ENCODE results near the gene UVSSA.

The UVSSA gene

GRCh38 chr4:1346781-1347409 lies at the start of gene UVSSA:
TSS of gene UVSSA (plus strand) at chr4:1347208. CDS start at chr4:1348092, 884 bp downstream.
- peak; percentile 100 for DNase-seq (ENCODE audit: low read depth in 2 of 2)

- DNase-seq (ENCODE audit: low read depth in 2 of 2): no peak
Measured at GRCh38 chr4:1297456-1298325, 49.3 kb upstream of the UVSSA start.

GRCh38 chr4:1298461-1298860 lies 48.5 kb upstream of the UVSSA start:
- no peak for DNase-seq (ENCODE audit: low read depth in 2 of 2)

GRCh38 chr4:1299301-1299860 lies 47.6 kb upstream of the UVSSA start:
- DNase-seq (ENCODE audit: low read depth in 2 of 2): no peak

GRCh38 chr4:1300466-1301455 lies 46.2 kb upstream of the UVSSA start:
- DNase-seq (ENCODE audit: low read depth in 2 of 2): peak in 1 of 2 donors; percentile 17

DNA sequence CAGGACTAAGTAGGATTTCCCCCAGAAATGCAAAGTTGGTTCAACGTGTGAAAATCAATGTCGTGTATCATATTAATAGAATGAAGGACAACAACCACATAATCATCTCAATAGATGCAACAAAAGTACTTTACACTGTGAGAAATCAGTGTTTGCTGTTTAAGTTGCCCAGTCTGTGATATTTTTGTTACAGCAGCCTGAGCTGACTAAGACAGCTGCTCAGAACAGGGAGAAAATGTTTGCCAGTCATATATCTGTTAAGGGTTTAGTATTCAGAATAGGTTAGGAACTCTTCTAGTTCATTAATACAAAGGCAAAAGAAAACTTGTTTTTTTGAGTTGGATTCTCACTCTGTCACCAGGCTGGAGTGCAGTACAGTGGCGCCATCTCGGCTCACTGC lies 44.8 kb upstream of the UVSSA start:
- DNase-seq (ENCODE audit: low read depth in 2 of 2): no peak

DNA sequence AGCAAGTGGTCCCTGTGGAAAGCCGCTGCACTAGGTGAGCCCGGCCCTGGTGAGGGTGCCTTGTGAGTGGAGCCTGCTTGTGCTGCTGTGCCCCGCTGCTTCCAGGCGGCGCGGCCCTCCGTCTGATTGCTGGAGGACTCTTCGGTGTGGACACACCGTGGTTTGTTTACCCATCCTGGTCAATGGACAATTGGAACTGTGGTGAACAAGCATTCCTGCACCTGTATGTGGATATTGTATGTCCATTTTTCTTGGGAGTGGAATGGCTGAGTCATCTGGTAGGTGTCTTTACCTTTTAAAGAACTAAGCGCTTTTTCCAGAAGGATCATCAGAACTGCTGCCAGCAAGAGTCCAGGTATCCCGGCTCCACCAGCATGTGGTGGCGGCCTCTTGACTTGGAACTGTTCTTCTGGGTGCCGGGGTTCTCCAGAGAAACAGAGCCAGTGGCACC lies 41.7 kb upstream of the UVSSA start:
- DNase-seq (ENCODE audit: low read depth in 2 of 2): no peak

GRCh38 chr4:1305781-1306455 lies 41.1 kb upstream of the UVSSA start:
- peak in 1 of 2 donors; percentile 29 for DNase-seq (ENCODE audit: low read depth in 2 of 2)

DNA sequence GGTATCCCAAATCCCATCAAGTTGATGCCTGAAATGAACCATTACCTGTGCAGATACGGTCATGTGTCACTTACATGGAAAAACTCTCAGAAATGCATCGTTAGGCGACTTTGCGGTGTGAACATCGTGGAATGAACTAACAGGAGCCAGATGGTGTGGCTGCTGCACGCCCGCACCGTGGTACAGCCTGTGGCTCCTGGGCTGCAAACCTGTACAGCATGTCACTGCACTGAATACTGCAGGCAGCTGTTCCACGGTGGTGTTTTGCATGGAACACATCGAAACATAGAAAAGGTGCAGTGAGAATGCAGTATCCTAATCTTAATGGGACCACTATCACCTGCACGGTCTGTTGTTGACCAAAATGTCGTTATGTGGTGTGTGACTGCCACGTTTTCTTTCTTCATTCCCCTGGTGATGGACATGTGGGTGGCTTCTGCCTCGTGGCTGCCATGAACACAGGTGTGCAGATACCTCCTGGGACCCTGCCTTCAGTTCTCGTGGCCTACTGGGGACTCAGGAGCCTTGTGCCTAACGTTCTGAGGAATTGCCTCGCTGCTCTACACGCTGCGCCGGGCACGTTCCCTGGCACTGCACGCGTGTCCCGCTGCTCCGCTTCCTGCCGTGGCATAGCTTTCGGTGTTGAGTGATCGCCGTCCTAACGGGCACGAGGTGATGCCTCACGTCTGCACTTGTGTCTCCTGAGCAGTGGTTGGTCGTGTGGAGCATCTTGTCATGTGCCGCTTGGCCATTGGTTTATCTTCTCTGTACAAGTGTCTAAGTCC lies 38.9 kb upstream of the UVSSA start:
- no peak for DNase-seq (ENCODE audit: low read depth in 2 of 2)

DNA sequence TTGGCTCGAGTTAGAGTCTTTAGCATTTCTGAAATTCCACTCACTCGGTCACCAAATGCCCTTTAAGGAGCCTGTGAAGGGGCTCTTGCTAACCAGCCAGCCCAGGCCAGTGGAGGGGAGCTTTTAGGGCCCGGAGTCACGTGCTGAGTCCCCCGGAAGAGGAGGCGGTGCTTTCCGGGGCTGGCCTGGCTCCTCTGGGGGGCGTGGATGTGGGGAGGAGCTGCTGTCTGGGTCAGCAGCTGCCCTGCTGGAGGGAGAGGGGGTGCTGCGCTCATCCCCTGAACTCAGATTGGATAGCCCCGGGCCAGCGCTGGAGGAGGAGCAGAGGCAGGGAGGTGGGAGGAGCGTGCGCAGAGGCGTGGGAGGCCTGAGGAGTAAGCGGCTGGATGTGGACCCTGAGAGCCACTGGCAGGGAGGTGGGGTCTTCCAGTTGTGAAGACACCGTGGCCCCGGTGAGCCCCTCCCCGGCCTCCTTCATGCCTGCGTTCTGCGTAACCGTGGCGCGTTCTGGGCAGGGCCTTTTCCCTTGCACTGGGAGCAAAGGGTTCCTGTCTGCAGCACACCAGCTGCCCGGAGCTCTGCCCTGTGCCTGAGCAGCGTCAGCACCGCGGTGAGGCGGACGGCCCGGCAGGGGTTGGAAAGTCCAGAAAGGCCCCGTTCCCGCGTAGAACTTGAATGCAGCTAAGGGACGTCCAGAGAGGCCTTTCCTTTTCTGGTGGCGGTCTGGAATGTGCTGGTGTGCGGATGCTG lies 37.6 kb upstream of the UVSSA start:
- peak; percentile 14 to 55 for DNase-seq (ENCODE audit: low read depth in 2 of 2)

- no peak for DNase-seq (ENCODE audit: low read depth in 2 of 2)
Measured at GRCh38 chr4:1310031-1310795, 36.8 kb upstream of the UVSSA start.

DNA sequence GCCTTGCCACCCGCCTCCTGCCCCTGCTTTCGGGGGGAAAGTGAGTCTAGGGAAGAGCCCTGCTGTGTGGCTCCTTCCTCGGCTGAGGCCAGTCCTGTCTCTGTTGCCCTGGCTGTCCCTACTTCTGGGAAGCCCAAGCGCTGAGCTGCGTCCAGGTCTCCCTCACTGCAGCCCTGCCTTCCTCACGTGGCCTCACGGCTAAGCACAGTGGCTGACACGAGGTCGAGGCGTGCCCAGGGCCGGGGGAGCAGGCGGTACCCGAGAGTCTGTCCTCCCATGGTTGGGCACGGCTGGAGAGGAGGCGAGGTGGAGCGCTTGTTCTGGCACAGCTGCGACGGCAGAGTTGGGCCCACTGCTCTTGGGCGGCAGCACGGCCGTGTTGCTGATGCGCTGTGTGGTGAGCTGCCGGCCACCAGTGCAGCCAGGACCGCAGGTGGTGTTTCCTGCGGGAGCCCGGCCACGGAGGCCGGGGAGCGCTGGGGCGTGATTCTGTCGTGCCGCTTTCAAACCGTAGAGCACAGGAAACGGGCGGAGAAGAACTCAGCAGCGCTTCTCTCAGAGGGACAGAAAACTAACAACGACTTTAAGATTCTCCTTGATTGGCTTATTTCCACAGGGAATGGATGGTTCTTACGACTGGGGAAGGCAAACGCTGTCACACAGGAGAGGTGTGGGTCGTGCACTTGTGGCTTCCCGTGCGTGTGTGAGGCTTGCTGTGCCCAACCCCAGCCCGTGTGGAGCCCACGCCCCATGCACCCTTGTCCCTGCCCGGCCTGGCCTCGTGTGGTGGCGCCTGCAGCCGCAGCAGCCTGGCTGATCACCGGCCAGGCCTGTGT lies 36.0 kb upstream of the UVSSA start:
- DNase-seq (ENCODE audit: low read depth in 2 of 2): no peak

GRCh38 chr4:1312821-1313640 lies 34.0 kb upstream of the UVSSA start:
- no peak for DNase-seq (ENCODE audit: low read depth in 2 of 2)

DNA sequence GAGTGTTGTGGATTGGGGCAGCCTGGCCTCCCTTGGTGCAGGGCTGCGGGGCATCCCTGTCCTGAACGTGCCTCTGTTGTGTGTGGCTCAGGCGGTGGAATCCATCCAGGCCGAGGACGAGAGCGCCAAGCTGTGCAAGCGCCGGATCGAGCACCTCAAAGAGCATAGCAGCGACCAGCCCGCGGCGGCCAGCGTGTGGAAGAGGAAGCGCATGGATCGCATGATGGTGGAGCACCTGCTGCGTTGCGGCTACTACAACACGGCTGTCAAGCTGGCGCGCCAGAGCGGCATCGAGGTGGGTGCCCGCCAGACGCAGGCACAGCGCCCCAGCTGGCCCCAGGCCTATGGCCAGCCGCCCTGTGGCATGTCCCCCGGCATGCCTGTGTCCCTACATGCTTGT lies 31.7 kb upstream of the UVSSA start:
- no peak for DNase-seq (ENCODE audit: low read depth in 2 of 2)

GRCh38 chr4:1315836-1316536 lies 31.0 kb upstream of the UVSSA start:
- DNase-seq (ENCODE audit: low read depth in 2 of 2): no peak

DNA sequence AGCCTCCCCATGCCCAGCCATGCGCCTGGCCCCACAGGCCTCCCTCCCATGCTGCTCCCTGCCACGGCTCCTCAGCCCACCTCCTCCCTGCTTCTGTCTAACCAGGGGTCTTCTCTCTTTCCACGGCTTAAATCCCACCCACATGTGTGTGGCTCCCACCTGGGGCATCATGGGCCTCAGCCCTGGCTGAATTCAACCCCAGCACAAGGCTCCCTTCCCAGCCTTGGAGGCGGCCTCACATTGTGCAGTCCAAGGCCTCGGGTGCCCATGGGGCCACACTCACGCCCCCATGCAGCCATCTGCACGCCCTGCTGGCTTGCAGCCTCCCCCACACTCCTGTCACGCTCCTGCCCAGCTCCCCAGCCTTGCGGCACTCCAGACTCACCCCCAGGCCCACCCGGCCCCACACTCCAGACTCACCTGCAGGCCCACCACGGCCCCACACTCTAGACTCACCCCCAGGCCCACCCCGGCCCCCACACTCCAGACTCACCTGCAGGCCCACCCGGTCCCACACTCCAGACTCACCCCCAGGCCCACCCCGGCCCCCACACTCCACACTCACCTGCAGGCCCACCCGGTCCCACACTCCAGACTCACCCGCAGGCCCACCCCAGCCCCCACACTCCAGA lies 30.4 kb upstream of the UVSSA start:
- no peak for DNase-seq (ENCODE audit: low read depth in 2 of 2)
